B cell (primary cell): Measurements from ENCODE around the gene TSPAN31.

Experiments
- CTCF ChIP-seq: fragments of 200-600 bp; IDR thresholded peaks from one replicate; pipeline ENCODE4 v1.8.0; 2022; ENCODE audit warnings: antibody characterized with exemption, mild to moderate bottlenecking
- EZH2 ChIP-seq: IDR thresholded peaks from 2 replicates; pipeline ENCODE4 v1.6.1; 2012; ENCODE audit warnings: borderline replicate concordance, low read depth, mild to moderate bottlenecking, moderate library complexity, low read length; ENCODE audit not compliant: insufficient read depth, poor library complexity, severe bottlenecking

DNA sequence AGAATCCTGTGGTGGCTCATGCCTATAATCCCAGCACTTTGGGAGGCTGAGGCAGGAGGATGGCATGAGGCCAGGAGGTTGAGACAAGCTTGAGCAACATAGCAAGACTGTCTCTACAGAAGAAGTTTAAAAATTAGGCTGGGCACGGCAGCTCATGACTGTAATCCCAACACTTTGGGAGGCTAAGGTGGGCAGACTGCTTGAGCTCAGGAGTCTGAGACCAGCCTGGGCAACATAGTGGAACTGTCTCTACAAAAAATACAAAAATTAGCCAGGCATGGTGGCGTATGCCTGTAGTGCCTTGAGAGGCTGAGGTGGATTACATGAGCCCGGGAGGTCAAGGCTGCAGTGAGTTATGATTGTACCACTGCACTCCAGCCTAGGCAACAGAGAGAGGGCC, 23.0 kb downstream of the TSPAN31 start:
- no peak for TF ChIP-seq CTCF
- no peak for TF ChIP-seq EZH2
